ENCODE results near the gene LPP.

The LPP gene

GRCh38 chr3:188915127-188915526, 761.2 kb downstream of the LPP start:
- no peak for TF ChIP-seq CTCF (IDR thresholded peaks at IDR 0.05; ENCODE audit: low read depth, low read length, missing control alignments)
- no peak overlapping the region for H3K4me3 ChIP-seq (replicated peaks; ENCODE audit: low read depth, low read length)
- DNase-seq (ENCODE audit: extremely low read depth, low read depth), result no peak

- no peak for TF ChIP-seq CTCF (IDR thresholded peaks at IDR 0.05; ENCODE audit: low read depth, low read length, missing control alignments)
- no peak overlapping the region for H3K4me3 ChIP-seq (replicated peaks; ENCODE audit: low read depth, low read length)
- DNase-seq (ENCODE audit: extremely low read depth, low read depth), result no peak
These were observed 763.0 kb downstream of the LPP start for GRCh38 chr3:188916934-188917401.

- no peak for TF ChIP-seq CTCF (IDR thresholded peaks at IDR 0.05; ENCODE audit: low read depth, low read length, missing control alignments)
- no peak overlapping the region for H3K4me3 ChIP-seq (replicated peaks; ENCODE audit: low read depth, low read length)
- no peak for DNase-seq (ENCODE audit: extremely low read depth, low read depth)
These were observed 764.1 kb downstream of the LPP start for GRCh38 chr3:188918093-188918492.

- H3K4me3 ChIP-seq (replicated peaks; ENCODE audit: low read depth, low read length), result no peak overlapping the region
- DNase-seq (ENCODE audit: extremely low read depth, low read depth), result no peak
- no peak for TF ChIP-seq CTCF (IDR thresholded peaks at IDR 0.05; ENCODE audit: low read depth, low read length, missing control alignments)
These were observed 769.7 kb downstream of the LPP start for GRCh38 chr3:188923671-188924070.

- no peak for TF ChIP-seq CTCF (IDR thresholded peaks at IDR 0.05; ENCODE audit: low read depth, low read length, missing control alignments)
- no peak overlapping the region for H3K4me3 ChIP-seq (replicated peaks; ENCODE audit: low read depth, low read length)
- DNase-seq (ENCODE audit: extremely low read depth, low read depth), result no peak
These were observed 771.4 kb downstream of the LPP start for GRCh38 chr3:188925376-188925775.

GRCh38 chr3:188926111-188926510, 772.2 kb downstream of the LPP start:
- no peak overlapping the region for H3K4me3 ChIP-seq (replicated peaks; ENCODE audit: low read depth, low read length)
- TF ChIP-seq CTCF (IDR thresholded peaks at IDR 0.05; ENCODE audit: low read depth, low read length, missing control alignments), result no peak
- DNase-seq (ENCODE audit: extremely low read depth, low read depth), result no peak
